Kidney epithelial cell (primary cell): Measurements from ENCODE around the gene ZNF106. TPM values are rescaled to one million over a fixed set of nuclear protein-coding genes. Genes with fewer than 3 reads are reported as not detected.

Experiments used
- DNase-seq: peaks from one replicate; pipeline ENCODE4 v3.0.0-alpha.2; 2010; ENCODE audit warnings: low read depth
- H3K27me3 ChIP-seq: 2 replicates; pipeline ENCODE4 v1.6.0; 2011; ENCODE audit warnings: low read length; ENCODE audit not compliant: control insufficient read depth, insufficient read depth
- H3K36me3 ChIP-seq: 2 replicates; pipeline ENCODE4 v1.5.1; 2011; ENCODE audit warnings: low read length; ENCODE audit not compliant: control insufficient read depth, insufficient read depth
- H3K4me3 ChIP-seq: 2 replicates; pipeline ENCODE4 v1.5.1; 2011; ENCODE audit warnings: low read depth, mild to moderate bottlenecking, control low read depth, low read length
- total RNA-seq: library from RNA; depleted of rRNA; stranded (reverse); fragments of >200 nt; gene quantifications from 2 replicates; pipeline ENCODE4 v1.2.3, GENCODE V29; 2015
- TF ChIP-seq, protein P1 (sequence below): IDR thresholded peaks from 2 replicates; pipeline ENCODE4 v1.5.1; 2011; ENCODE audit warnings: mild to moderate bottlenecking, moderate library complexity, low read length, control low read depth, inconsistent platforms; ENCODE audit not compliant: insufficient read depth, poor library complexity, severe bottlenecking

Gene ZNF106
- total RNA-seq, 1 donor from 2014 or later, result 32.5 TPM

DNA sequence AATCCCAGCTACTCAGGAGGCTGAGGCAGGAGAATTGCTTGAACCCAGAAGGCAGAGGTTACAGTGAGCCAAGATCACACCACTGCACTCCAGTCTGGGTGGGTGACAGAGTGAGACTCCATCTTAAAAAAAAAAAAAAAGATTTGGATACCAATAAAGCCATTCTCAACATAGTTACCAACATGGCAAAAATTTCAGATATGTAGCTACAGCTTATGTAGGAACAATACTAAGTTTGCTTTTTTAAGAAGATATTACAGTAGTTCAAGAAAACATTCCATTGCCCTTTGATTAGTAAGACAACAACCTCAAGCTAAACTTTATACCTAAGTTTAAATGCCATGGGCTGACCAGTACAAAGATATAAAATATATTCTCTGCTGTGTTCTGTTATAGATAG is 34.4 kb downstream of the ZNF106 start:
- TF ChIP-seq, protein P1, sequence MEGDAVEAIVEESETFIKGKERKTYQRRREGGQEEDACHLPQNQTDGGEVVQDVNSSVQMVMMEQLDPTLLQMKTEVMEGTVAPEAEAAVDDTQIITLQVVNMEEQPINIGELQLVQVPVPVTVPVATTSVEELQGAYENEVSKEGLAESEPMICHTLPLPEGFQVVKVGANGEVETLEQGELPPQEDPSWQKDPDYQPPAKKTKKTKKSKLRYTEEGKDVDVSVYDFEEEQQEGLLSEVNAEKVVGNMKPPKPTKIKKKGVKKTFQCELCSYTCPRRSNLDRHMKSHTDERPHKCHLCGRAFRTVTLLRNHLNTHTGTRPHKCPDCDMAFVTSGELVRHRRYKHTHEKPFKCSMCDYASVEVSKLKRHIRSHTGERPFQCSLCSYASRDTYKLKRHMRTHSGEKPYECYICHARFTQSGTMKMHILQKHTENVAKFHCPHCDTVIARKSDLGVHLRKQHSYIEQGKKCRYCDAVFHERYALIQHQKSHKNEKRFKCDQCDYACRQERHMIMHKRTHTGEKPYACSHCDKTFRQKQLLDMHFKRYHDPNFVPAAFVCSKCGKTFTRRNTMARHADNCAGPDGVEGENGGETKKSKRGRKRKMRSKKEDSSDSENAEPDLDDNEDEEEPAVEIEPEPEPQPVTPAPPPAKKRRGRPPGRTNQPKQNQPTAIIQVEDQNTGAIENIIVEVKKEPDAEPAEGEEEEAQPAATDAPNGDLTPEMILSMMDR, result no peak
- H3K27me3 ChIP-seq, result no peaks in the 10 kb centered on the region
- DNase-seq, result no peak
- no peaks in the 10 kb centered on the region for H3K36me3 ChIP-seq
- no peak overlapping the region for H3K4me3 ChIP-seq

DNA sequence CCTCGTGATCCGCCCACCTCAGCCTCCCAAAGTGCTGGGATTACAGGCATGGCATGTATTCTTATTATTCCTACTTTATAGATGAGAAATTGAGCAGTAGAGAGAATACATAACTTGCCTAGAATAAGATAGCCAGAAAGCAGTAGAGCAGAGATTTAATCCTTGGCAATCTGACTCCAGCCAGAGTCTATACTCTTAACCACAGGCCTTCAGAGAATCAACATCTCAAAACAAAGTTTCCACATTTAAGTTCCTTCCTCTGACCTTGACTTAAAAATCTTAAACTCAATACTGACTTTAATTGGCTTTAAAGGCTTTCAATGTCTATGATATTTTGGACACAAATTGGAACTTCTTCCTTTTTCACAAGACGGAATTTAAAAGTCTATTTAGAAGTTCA is 37.1 kb downstream of the ZNF106 start:
- peaks cover 4% of the 10 kb centered on the region for H3K36me3 ChIP-seq
- H3K4me3 ChIP-seq, result no peak overlapping the region
- no peak for DNase-seq
- TF ChIP-seq, protein P1, result no peak
- no peaks in the 10 kb centered on the region for H3K27me3 ChIP-seq

DNA sequence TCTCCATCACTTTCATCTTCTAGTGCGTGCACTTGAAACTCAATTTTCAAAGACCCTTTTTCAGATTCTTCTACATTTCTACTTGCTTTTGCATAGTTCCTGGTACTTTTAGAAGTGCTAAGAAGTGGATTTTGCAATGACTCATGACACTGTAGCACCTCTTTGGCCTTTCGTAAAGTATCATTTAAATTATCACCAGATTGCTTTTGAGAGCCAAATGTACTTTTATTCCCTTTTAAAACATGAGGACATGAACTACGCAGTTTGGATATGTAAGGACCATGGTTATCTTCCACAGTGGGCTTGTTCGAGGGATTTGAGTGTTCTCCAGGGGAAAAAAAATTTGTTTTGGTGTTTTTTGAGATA is 40.5 kb downstream of the ZNF106 start:
- Histone ChIP-seq H3K36me3 (peaks cover 4% of the 10 kb centered on the region), H3K27me3 (no peaks in the 10 kb centered on the region), H3K4me3 (no peak overlapping the region)
- no peak for DNase-seq
- TF ChIP-seq, protein P1, result no peak

DNA sequence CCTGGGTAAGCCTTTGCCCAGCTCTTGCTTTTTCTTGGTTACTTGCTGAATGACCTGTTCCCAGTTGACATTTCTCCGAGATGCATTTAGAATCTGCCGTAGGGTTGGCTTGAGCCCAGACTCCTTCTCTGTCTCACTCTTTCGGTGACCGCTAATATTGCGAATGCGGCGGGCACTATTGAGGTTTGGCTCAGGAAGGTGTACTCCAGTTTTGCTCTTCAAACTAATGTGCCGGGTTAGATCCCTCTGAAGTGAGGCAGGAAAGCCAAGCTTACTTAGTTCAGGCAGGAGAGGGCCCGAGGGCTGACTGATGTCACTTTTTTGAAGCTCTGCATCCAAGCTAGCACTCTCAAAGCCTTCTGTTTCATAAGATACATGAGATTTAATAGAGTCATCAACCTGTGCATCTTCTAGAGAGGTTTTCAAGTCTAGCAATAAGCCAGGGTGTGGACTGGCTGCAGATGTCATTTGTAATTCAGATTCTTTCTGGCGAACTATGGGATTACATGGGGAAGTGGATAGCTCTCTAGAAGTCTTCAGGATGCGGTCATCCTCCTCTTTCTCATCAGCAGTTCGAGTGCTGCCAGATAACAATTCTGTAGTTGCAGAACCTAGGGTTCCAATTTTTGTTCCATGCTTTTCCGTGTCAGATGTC is 41.0 kb downstream of the ZNF106 start:
- H3K27me3 ChIP-seq, result no peaks in the 10 kb centered on the region
- peaks cover 4% of the 10 kb centered on the region for H3K36me3 ChIP-seq
- no peak for DNase-seq

DNA sequence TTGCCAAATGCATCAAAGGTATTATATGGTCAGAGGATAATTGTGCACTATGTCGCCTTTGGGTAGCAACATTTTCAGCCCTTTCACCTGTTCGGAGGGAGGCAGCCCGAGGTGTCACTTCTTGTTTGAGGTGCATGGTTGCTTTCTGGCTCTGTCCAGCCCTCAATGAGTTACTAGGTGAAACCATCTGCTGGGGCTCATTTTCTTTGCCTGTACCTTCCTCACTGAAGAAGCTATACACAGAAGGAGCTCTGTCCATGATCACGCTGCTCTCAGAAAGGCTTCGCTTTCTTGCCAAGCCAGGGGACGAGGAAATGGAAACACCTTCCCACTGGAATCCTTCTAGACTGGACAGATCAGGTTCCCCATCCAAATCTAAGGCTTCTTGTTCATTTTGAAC is 42.7 kb downstream of the ZNF106 start:
- DNase-seq, result no peak
- Histone ChIP-seq H3K27me3 (no peaks in the 10 kb centered on the region), H3K4me3 (no peak overlapping the region), H3K36me3 (peaks cover 4% of the 10 kb centered on the region)
- TF ChIP-seq, protein P1, result no peak

More for the DNA sequence above, 41.0 kb downstream of the ZNF106 start:
- H3K4me3 ChIP-seq, result no peak overlapping the region
- TF ChIP-seq, protein P1, result no peak

DNA sequence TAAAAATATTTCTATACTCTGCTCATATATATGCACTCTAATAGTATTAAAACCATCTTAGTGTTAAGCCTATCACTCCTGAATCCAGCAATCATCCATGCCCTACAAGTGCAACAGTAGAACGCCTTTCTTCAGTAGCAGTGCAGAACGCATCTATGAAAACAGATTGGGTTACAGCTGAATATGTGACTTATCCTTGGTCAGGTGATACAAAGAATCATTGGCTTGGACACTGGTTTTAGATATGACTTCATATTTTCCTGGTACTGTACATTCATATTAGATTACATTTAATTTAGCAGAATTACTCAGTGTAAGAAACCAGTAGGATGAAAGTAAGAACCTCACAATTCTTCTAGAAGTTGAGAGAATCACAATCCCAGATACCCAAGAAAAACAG is 43.3 kb downstream of the ZNF106 start:
- no peak overlapping the region for H3K4me3 ChIP-seq
- TF ChIP-seq, protein P1, result no peak
- DNase-seq, result no peak
- H3K36me3 ChIP-seq, result peaks cover 4% of the 10 kb centered on the region
- H3K27me3 ChIP-seq, result no peaks in the 10 kb centered on the region
